HG03521 (cell line): ENCODE data around the gene RNPEPL1.

ENCODE experiments used
- ATAC-seq: cut with Tn5 transposase; IDR thresholded peaks from one replicate; pipeline ENCODE4 v1.9.1; 2021; ENCODE audit warnings: mild to moderate bottlenecking, moderate library complexity; ENCODE audit not compliant: unreplicated experiment

RNPEPL1 gene

DNA sequence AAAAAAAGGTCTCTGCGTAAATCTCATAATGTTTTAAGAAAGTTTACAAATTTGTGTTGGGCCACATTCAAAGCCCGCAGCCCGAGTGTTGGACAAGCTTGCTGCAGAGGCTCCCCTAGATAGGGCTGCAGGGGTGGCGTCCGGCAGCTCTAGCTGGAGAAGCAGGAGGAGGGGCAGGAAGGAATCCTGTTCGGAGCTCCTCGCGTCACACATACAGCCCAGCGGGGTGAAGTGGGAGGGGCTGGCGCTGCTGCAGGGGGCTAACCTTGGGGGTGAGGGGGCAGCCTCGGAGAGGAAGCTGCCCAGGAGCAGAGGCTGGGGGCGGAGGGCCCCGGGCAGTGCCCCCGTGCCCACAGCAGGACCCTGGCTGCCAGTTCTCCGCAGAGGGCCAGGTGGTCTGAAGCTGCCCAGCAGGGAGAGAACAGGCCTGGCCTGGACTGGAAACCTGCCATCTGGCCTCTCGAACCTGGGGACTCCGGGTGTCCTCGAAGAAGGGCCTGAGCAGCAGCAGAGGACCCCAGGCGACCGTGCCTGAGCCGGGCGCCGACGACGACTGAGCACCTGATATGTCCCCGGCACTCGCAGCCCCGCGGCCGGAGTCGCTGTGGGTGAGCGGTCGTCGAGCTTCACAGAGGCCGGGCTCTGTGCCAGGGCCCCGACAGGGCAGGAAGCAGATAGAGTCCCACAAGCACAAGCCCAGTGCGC, 54.4 kb downstream of the RNPEPL1 start:
- no peak for ATAC-seq

DNA sequence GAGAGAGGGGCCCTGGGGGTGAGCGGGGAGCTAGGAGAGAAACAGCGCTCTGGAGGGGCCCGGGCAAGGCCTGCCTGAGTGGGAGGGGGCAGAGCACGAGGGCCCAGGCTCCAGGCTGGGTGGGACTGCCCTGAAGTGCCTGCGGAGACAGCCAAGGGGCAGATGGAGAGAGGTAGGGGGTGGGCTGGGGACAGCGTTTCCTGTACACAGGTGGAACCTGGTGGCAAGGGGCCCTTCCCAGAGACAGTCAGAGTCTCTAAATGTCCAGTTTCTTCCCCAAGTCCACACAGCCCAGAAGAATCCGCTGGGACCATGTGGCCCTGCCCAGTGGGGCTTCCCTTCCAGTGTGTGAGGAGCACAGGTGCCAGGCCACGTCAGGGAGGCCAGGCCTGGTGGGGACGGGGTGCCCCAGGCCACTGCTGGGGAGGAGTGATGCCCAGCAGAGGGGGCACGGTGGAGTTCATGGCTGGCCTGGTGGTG, 55.3 kb downstream of the RNPEPL1 start:
- ATAC-seq, result no peak

DNA sequence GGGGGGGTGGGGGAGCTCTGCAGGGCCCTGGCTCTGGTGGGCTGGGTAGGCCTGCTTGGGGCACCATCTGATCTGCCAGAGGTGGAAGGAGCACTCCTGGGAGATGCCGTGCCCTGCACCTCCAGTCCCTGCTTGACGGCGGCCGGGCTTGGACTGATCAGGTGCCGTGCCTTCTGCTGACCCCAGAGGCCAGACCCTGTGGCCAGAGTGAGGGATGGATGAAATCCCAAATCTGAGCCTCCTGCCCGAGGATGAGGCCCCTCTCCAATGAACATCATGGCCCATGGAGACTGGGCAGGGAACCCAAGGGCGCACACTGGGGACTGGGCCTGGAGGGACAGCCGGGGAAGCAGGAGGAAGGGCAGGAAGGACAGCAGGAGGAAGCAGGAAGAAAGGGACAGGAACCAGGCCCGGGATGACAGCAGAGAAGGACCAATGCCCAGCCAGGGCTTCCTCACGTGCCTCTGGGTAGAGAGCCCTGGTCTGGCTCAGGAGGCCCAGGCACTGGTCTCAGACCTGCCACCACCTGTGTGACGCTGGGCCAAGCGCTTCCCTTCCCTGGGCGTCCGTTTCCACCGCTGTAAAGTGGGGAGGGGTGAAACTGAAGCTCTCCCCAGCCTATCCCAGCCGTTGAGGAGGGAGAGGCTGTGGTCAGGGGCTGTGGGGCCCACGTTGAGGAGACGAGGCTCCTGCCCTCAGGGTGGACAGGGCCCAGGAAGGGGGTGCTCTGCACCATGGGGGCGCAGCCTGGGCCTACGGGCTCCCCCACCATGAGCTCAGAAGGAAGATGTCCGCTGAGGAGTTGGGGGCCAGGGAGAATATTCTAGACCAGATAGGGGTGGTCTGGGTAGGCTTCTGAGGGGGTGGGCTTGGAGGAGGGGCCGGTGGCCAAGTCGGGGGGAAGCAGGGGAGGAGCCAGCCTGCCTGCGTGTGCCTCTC, 56.0 kb downstream of the RNPEPL1 start:
- ATAC-seq, result no peak

DNA sequence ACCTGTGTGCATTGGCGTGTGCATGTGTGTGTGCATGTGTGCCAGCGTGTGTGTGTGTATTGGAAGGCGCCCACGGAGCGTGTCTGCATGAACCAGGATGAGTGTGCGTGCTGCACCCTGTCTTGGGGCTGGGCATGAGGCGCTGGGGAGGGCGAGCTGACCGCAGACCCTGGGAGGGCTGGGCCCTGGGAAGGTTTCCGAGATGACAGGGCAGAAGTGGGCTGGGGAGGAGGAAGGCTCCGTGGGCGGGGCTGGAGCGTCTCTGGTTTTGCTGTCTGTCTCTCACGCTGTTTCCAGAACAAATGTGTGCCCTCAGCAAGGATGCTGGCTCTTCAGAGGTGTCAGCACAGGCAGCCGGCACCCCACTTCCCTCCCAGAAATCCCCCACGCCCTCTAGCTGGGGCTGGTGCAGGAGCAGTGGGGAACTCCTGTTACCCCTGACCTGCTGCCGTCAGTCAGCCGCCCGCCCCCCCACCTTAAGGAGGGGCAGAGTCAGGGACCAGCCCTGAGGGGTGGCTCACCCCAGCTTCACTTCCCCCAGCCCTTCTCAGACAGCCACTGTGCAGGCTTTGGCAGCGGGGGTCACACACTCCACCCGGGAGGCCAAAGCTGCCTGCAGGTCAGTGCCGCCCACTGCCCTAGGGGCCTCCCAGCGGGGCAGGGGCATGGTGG, 56.8 kb downstream of the RNPEPL1 start, which contains the start of gene GPR35:
TSS of gene GPR35 (plus strand) at position 531 of the 672 bp plus-strand sequence. CDS start 4,473 bp downstream, outside the sequence.
- no peak for ATAC-seq

DNA sequence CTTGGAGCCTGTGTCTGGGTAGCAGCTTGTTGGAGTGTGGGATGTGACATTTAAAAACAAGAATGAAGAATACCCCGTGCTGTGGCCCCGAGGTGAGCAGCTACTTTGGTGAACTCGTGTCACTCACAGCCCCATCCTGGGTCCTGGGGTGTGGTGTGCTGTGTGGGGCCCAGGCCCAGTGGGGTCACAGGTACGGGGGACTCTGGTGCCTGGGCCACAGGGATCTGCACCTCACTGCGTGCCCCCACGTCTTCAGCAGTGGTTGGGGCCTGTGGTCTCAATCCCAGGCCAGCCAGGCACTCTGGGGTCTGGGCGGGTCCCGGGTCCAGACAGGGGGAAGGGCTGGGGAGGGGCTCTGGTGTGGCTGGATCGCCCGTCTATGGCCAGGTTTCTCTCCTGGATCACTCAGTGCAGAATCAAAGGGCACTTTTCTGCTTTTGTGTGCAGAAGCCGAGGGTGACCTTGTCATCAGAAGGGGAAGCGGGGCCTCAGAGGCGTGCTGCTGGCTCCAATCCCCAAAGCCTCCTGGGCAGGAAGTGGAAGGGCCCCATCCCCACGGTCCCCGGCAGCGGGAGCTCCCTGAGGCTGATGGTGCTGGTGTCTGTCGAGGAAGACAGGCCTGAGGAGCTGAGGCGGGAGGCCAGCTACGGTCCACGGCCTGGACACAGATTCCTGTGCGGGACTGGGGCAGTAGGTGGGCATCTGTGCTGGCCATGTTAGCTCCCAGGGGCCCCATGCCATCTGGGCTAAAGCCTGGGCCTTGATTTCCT, 58.4 kb downstream of the RNPEPL1 start:
- no peak for ATAC-seq

DNA sequence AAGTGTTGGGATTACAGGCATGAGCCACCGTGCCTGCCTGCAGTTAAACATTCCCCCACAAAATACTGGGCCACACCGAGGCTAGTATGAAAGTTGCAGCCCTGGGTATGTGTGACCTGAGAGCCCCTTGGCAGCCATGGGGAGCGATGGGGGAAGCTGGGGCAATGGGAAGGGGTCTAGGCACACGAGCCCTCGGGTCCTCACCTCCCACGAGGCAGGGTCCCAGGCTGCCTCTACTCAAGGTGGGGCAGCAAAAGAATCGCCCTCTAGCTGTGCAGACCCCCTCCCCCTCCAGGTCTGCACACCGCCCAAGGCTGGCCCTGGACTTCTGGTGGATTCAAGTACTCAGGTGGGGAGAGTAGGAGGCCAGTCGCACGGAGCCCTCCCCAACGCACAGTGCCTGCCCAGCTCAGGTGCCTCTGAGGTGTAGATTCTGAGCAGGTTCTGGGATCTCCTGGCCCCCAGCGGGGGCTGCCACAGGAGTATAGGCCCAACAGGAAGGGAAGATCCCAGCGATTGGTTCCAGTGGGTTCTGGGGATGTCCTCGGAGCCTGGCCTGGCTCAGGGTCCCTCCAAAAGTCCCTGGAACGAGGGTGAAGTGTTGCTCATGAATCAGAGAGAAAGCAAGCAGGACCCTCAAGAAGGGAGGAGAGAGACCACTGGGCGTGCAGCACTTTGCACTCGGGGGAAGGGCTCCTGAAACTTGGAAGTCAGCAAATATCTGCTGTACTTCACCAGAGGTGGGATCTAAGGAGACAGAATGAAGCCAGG, 59.6 kb downstream of the RNPEPL1 start:
- no peak for ATAC-seq

DNA sequence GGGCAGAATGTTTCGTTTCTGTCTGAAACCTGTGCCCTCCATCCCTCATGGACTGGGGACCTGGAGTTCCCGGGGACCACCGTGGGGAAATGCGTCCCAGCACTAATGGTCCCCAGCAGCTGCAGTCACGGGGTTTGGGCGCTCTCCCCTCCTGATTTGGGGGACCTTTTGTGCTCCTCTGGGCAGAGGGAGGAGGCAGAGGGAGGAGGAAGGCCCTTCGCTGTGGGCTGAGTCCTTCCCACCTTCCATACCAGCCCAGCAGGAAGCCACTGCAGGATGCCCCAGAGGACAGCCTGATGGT, 60.2 kb downstream of the RNPEPL1 start:
- ATAC-seq, result no peak

DNA sequence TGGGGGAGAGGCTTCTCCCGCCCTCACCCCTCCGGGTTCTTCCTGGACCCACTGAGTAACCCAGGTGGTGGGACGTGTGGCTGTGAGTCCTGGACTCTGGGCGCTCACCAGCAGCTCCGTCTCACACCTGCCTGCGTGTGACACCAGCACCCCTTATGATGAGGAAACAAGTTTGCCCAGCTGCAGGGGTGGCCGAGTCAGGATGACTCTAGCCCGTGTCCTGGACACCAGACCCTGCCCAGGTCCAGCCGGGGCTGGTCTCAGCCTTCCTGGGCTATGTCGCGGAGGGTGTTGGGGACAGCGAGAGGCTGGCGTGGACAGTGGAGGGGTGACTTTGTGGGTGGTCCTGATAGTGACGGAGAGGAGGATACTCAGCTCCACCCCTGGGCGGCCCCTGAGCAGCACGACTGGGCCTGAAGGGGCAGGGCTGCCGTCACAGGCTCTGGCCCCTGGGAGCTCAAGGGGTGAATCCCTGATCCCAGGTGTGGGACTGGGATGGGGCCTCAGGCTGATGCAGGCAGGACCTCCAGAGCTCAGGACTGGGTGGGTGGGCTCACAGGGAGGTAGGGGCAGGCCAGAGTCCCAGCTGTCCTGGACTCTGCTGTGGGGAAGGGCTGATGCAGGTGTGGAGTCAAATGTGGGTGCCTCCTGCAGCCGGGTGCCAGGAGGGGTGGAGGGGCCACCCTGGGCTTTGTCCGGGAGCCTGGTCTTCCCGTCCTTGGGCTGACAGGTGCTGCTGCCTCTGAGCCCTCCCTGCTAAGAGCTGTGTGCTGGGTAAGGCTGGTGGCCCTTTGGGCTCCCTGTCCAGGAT, 60.7 kb downstream of the RNPEPL1 start:
- no peak for ATAC-seq

DNA sequence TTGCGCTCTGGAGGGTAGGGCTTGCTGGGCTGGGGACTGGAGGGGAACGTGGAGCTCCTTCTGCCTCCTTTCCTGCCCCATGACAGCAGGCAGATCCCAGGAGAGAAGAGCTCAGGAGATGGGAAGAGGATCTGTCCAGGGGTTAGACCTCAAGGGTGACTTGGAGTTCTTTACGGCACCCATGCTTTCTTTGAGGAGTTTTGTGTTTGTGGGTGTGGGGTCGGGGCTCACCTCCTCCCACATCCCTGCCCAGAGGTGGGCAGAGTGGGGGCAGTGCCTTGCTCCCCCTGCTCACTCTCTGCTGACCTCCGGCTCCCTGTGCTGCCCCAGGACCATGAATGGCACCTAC, 61.3 kb downstream of the RNPEPL1 start:
- ATAC-seq, result no peak

DNA sequence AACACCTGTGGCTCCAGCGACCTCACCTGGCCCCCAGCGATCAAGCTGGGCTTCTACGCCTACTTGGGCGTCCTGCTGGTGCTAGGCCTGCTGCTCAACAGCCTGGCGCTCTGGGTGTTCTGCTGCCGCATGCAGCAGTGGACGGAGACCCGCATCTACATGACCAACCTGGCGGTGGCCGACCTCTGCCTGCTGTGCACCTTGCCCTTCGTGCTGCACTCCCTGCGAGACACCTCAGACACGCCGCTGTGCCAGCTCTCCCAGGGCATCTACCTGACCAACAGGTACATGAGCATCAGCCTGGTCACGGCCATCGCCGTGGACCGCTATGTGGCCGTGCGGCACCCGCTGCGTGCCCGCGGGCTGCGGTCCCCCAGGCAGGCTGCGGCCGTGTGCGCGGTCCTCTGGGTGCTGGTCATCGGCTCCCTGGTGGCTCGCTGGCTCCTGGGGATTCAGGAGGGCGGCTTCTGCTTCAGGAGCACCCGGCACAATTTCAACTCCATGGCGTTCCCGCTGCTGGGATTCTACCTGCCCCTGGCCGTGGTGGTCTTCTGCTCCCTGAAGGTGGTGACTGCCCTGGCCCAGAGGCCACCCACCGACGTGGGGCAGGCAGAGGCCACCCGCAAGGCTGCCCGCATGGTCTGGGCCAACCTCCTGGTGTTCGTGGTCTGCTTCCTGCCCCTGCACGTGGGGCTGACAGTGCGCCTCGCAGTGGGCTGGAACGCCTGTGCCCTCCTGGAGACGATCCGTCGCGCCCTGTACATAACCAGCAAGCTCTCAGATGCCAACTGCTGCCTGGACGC, 61.9 kb downstream of the RNPEPL1 start:
- ATAC-seq, result no peak
